Endodermal cell (in vitro differentiated cells): ENCODE measurements around the gene UGT2A1. TPM values are rescaled to one million over a fixed set of nuclear protein-coding genes. Genes with fewer than 3 reads are reported as not detected.

ENCODE experiments used
- DNase-seq: peaks from one replicate; pipeline ENCODE4 v3.0.0-alpha.2; 2017
- H3K27ac ChIP-seq: 2 replicates; pipeline ENCODE4 v1.5.1; 2013; ENCODE audit warnings: mild to moderate bottlenecking, low read depth, low read length, moderate library complexity
- H3K27me3 ChIP-seq: 2 replicates; pipeline ENCODE4 v1.6.1; 2013; ENCODE audit warnings: mild to moderate bottlenecking, low read length, moderate library complexity; ENCODE audit not compliant: insufficient read depth, control insufficient read depth, poor library complexity, severe bottlenecking
- H3K36me3 ChIP-seq: 2 replicates; pipeline ENCODE4 v1.7.0; 2013; ENCODE audit warnings: mild to moderate bottlenecking, low read length, moderate library complexity; ENCODE audit not compliant: control insufficient read depth, insufficient read depth
- H3K4me1 ChIP-seq: one replicate; pipeline ENCODE4 v1.7.0; 2013; ENCODE audit warnings: low read length; ENCODE audit not compliant: control insufficient read depth, insufficient read depth
- H3K4me3 ChIP-seq: 2 replicates; pipeline ENCODE4 v1.5.1; 2013; ENCODE audit warnings: mild to moderate bottlenecking, low read length, moderate library complexity
- H3K9ac ChIP-seq: 2 replicates; pipeline ENCODE4 v1.6.1; 2013; ENCODE audit warnings: mild to moderate bottlenecking, low read length, moderate library complexity; ENCODE audit not compliant: poor library complexity, severe bottlenecking; ENCODE audit errors: extremely low read depth
- H3K9me3 ChIP-seq: 2 replicates; pipeline ENCODE4 v1.6.1; 2013; ENCODE audit warnings: mild to moderate bottlenecking, low read length, moderate library complexity; ENCODE audit not compliant: control insufficient read depth
- H3K27ac Mint-ChIP-seq: 2 replicates; pipeline ENCODE4 v1.8.0; 2020; ENCODE audit warnings: mixed read lengths
- H3K27me3 Mint-ChIP-seq: 2 replicates; pipeline ENCODE4 v1.8.0; 2021; ENCODE audit warnings: mild to moderate bottlenecking, mixed read lengths; ENCODE audit not compliant: insufficient read depth
- H3K36me3 Mint-ChIP-seq: 2 replicates; pipeline ENCODE4 v1.8.0; 2020; ENCODE audit warnings: low read depth, mixed read lengths
- H3K4me1 Mint-ChIP-seq: 2 replicates; pipeline ENCODE4 v1.8.0; 2020; ENCODE audit warnings: mixed read lengths
- H3K4me3 Mint-ChIP-seq: 2 replicates; pipeline ENCODE4 v1.8.0; 2020; ENCODE audit warnings: mild to moderate bottlenecking, moderate library complexity, mixed read lengths
- H3K9me3 Mint-ChIP-seq: 2 replicates; pipeline ENCODE4 v1.8.0; 2020; ENCODE audit warnings: mild to moderate bottlenecking, mixed read lengths
- CTCF ChIP-seq: fragments of 200-600 bp; sonication (generic); conservative IDR thresholded peaks from 2 replicates; pipeline ENCODE4 v1.5.0; 2021; ENCODE audit warnings: antibody characterized with exemption, mild to moderate bottlenecking
- WGBS, 2 experiments: methylation state at CpG; one replicate each; pipeline versions ENCODE4 v1.1.5 to v1.1.7; 2013; ENCODE audit warnings: missing lambda C conversion rate in 2 of 2, mixed read lengths in 1 of 2; ENCODE audit not compliant: insufficient coverage in 1 of 2, insufficient read length in 1 of 2; 5-methylcytosine and 5-hydroxymethylcytosine counted together
- total RNA-seq, 2 donors: library from RNA; stranded (reverse); fragmentation: NEBNext Ultra II Directional in 1 of 2; extraction: Animal tissue kit (Norgen Biotek cat#: 25700) in 1 of 2; gene quantifications; 2 replicates in 1 of 2; 3 replicates in 1 of 2; pipeline ENCODE4 v1.2.1, GENCODE V29; 2021

Gene UGT2A1
- total RNA-seq, 2 donors from 2014 or later, result not detected

GRCh38 chr4:69546134-69546765 lies 106.8 kb downstream of the UGT2A1 start:
- no peak overlapping the region for H3K27ac Mint-ChIP-seq
- H3K9me3 Mint-ChIP-seq, result no peaks in the 10 kb centered on the region
- no peaks in the 10 kb centered on the region for H3K27me3 ChIP-seq
- no peak overlapping the region for H3K4me3 ChIP-seq
- no peaks in the 10 kb centered on the region for H3K36me3 ChIP-seq
- no peaks in the 10 kb centered on the region for H3K9me3 ChIP-seq
- H3K4me1 Mint-ChIP-seq, result peaks cover 2% of the 10 kb centered on the region
- H3K9ac ChIP-seq, result no peak overlapping the region
- H3K4me1 ChIP-seq, result no peaks in the 10 kb centered on the region
- WGBS, 2 experiments, result 78 to 90% methylated on average over 3 to 6 of the region's 6 CpGs
- H3K36me3 Mint-ChIP-seq, result no peaks in the 10 kb centered on the region
- H3K27ac ChIP-seq, result no peak overlapping the region
- no peak for DNase-seq
- H3K27me3 Mint-ChIP-seq, result no peaks in the 10 kb centered on the region
- no peak for TF ChIP-seq CTCF
- H3K4me3 Mint-ChIP-seq, result no peak overlapping the region

Other genes starting within 250 kb of the UGT2A1 start
- gene UGT2B4, start 157.3 kb downstream of the UGT2A1 start, total RNA-seq, result not detected
- not detected for gene UGT2A2, start 13.6 kb downstream of the UGT2A1 start, total RNA-seq
- gene SULT1B1, start 107.4 kb upstream of the UGT2A1 start, total RNA-seq, result not detected
- not detected for gene SULT1E1, start 206.9 kb upstream of the UGT2A1 start, total RNA-seq